DOHH2 (cell line): ENCODE data around the gene VPS26A.

Experiments
- EZH2phosphoT487 ChIP-seq: fragments of 200-600 bp; sonication (generic); IDR thresholded peaks from 2 replicates; pipeline ENCODE4 v1.6.1; 2017; ENCODE audit warnings: borderline replicate concordance, mild to moderate bottlenecking, antibody characterized with exemption, low read length, moderate library complexity, mixed read lengths
- TF ChIP-seq, protein P1 (sequence below): fragments of 200-600 bp; sonication (generic); IDR thresholded peaks from one replicate; pipeline ENCODE4 v1.5.1; 2014; ENCODE audit warnings: antibody characterized with exemption, mild to moderate bottlenecking, low read depth, low read length; ENCODE audit not compliant: poor library complexity, severe bottlenecking

DNA sequence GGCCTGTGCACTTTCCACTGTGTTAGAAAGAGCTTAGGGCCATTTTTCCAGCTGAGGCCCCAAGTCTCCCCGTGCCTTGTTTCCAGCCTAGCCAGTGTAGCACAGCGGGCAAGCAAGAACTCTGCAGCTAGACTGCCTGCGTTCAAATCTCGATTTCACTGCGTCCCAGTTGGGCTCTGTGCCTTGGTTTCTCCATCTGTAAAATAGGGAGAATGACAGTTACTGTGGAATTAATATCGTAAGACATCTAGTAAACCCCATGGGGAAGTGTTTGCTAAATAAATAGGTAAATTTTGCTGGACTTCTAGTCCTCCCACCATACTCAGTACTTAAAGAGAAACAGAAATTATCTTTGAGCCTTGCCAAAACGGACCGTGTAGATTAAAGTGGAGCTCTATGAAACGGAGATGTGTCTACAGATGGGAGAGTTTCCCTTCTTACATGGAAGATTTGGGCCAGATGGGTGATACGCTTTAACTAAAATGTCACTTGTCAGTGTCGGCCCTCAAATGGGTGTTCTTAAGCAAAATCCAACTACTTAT lies 92.7 kb downstream of the VPS26A start:
- TF ChIP-seq, protein P1, sequence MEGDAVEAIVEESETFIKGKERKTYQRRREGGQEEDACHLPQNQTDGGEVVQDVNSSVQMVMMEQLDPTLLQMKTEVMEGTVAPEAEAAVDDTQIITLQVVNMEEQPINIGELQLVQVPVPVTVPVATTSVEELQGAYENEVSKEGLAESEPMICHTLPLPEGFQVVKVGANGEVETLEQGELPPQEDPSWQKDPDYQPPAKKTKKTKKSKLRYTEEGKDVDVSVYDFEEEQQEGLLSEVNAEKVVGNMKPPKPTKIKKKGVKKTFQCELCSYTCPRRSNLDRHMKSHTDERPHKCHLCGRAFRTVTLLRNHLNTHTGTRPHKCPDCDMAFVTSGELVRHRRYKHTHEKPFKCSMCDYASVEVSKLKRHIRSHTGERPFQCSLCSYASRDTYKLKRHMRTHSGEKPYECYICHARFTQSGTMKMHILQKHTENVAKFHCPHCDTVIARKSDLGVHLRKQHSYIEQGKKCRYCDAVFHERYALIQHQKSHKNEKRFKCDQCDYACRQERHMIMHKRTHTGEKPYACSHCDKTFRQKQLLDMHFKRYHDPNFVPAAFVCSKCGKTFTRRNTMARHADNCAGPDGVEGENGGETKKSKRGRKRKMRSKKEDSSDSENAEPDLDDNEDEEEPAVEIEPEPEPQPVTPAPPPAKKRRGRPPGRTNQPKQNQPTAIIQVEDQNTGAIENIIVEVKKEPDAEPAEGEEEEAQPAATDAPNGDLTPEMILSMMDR = no peak
- no peak for TF ChIP-seq EZH2phosphoT487
